Brain microvascular endothelial cell (primary cell): ENCODE measurements around the gene GLOD4.

Experiments used
- DNase-seq: peaks from one replicate; pipeline ENCODE4 v3.0.0-alpha.2; 2020
- H3K27ac ChIP-seq: fragments of 250-450 bp; sonication (Bioruptor Pico); 2 replicates; pipeline ENCODE4 v1.5.1; 2020; ENCODE audit warnings: mild to moderate bottlenecking, moderate library complexity
- H3K27me3 ChIP-seq: fragments of 250-450 bp; sonication (Bioruptor Pico); replicated peaks from 2 replicates; pipeline ENCODE4 v1.5.1; 2020; ENCODE audit warnings: mild to moderate bottlenecking
- H3K36me3 ChIP-seq: fragments of 250-450 bp; sonication (Bioruptor Pico); replicated peaks from 2 replicates; pipeline ENCODE4 v1.5.1; 2020; ENCODE audit warnings: mild to moderate bottlenecking
- H3K4me3 ChIP-seq: 2 replicates; pipeline ENCODE4 v1.5.1; 2011; ENCODE audit warnings: low read depth, mild to moderate bottlenecking, control low read depth, low read length, moderate library complexity
- in situ Hi-C: cut with HindIII; loops from 2 replicates; pipeline ENCODE4 v1.10.0; 2017; ENCODE audit warnings: low sequenced_read_pairs, low pct_ligation_motif_present
- TF ChIP-seq, protein P1 (sequence below): IDR thresholded peaks from 2 replicates; pipeline ENCODE4 v1.5.1; 2011; ENCODE audit warnings: low read depth, mild to moderate bottlenecking, moderate library complexity, low read length, control low read depth, inconsistent platforms; ENCODE audit errors: missing control alignments

The GLOD4 gene

DNA sequence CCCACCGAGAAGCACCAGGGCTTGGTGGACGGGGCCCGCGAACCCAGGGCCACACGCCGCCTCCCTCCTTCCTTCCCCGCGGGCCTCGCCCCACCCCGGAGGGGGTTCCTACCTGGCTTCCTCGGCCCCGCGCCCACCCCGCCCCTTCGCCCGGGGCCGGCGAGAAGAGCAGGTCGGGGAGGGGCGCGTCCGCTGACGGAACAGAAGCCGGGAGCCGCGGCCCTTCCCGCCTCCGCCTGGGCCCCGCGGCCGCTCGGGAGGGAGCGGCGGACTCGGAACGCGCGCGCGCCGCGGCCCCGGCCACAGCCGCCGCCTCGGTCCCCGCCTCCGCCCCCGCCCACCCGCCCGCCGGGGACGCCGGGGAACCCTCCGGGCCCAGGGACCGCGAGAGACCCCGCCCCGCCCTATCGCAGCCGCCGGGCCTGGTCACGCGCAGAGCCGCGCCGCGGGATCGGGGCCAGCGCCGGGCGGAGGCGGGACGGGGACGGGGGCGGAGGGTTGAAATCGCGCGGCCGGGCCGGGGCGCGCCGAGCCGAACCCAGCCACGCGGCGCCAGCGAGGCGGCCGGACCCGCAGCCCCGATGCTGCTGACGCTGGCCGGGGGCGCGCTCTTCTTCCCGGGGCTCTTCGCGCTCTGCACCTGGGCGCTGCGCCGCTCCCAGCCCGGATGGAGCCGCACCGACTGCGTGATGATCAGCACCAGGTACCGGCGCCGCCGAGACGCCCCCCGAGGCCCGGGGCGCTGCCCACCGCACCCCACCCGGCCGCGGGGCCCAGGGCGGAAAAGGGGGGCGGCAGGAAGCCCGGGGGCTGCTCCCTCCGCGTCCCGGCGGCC lies 49.8 kb downstream of the GLOD4 start, which contains the start of gene TLCD3A:
Gene TLCD3A (plus strand): TSS at position 530 of the 835 bp plus-strand sequence. CDS start 52 bp downstream, at position 582.
- TF ChIP-seq, protein P1, sequence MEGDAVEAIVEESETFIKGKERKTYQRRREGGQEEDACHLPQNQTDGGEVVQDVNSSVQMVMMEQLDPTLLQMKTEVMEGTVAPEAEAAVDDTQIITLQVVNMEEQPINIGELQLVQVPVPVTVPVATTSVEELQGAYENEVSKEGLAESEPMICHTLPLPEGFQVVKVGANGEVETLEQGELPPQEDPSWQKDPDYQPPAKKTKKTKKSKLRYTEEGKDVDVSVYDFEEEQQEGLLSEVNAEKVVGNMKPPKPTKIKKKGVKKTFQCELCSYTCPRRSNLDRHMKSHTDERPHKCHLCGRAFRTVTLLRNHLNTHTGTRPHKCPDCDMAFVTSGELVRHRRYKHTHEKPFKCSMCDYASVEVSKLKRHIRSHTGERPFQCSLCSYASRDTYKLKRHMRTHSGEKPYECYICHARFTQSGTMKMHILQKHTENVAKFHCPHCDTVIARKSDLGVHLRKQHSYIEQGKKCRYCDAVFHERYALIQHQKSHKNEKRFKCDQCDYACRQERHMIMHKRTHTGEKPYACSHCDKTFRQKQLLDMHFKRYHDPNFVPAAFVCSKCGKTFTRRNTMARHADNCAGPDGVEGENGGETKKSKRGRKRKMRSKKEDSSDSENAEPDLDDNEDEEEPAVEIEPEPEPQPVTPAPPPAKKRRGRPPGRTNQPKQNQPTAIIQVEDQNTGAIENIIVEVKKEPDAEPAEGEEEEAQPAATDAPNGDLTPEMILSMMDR: no peak
- H3K36me3 ChIP-seq: peaks cover 5% of the 10 kb centered on the region
- H3K4me3 ChIP-seq: peak within 1 kb of the TSS; percentile 63
- peak within 1 kb of the TSS; percentile 81 for H3K27ac ChIP-seq
- in situ Hi-C loops: no loop called here
- H3K27me3 ChIP-seq: no peaks in the 10 kb centered on the region
- DNase-seq: peak; percentile 13

DNA sequence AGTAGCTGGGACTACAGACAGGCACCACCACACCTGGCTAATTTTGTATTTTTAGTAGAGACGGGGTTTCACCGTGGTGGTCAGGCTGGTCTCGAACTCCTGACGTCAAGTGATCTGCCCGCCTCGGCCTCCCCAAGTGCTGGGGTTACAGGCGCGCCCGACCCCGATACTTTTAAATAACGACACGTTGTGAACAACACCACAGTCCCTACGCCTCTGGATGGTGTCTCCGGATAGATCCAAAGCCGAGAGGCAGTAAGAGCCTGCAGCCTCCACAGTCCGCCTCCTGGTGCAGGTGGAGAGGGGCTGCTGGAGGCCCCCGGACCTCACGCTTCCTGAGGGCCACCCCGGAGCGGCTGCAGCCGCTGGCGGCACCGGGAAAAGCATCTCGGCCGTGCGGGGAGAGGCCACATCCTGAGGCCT lies 50.4 kb downstream of the GLOD4 start:
- H3K4me3 ChIP-seq: peak overlapping the region; percentile 63
- DNase-seq: no peak
- no peaks in the 10 kb centered on the region for H3K27me3 ChIP-seq
- TF ChIP-seq, protein P1: no peak
- peak overlapping the region; percentile 33 for H3K27ac ChIP-seq
- H3K36me3 ChIP-seq: peaks cover 5% of the 10 kb centered on the region
- in situ Hi-C loops: no loop called here

DNA sequence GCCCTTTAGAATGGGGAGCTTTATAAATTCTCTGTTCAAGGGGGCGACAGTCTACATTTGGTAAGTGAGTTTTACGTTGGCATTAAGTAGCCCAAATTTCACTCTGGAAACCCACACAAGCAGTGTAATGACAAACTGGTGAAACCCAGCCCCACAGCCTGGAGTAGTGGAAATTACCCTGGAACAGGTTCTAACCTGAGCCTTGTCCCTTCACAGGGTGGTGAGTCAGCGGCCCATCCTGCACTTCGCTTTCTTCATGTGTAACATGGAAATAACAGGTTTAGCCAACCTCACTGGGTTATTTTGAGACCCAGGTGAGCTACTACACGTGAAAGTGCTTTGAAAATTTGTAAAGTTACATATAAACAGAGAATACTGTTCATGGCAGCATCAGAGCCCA lies 53.2 kb downstream of the GLOD4 start:
- no peak overlapping the region for H3K27ac ChIP-seq
- no peak overlapping the region for H3K4me3 ChIP-seq
- in situ Hi-C loops: no loop called here
- no peaks in the 10 kb centered on the region for H3K36me3 ChIP-seq
- DNase-seq: no peak
- TF ChIP-seq, protein P1: no peak
- no peaks in the 10 kb centered on the region for H3K27me3 ChIP-seq

DNA sequence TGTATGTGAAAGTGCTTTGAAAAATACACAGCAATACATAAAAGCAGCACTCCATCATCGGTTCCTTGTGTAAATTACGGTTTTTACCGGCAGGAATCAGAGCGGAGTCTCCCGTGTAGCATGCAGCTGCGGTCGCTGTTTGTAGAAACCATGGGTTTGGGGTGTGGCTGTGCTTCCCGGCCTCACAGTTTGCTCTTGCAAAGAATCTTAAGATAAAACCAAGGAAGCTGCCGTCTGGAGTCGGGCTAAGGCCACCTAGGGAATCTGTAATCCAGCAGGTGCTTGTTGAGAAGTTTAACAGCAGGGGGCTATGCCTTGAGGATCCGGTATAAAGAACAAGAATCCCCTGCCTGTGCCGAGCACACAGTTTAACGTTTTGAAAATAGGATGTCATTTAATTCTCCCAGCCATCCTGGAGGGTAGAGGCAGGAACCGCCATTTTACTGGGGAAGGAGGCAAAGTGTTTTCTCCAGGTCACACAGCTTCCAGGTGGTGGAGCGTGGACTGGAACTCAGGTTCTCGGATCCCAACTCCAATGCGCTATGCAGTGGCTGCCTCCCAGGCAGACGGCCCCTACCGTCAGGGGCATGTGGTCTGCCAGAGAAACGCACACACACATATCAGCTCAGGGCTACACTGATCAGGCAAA lies 55.7 kb downstream of the GLOD4 start:
- no peaks in the 10 kb centered on the region for H3K27me3 ChIP-seq
- TF ChIP-seq, protein P1: no peak
- in situ Hi-C loops: no loop called here
- H3K4me3 ChIP-seq: no peak overlapping the region
- no peaks in the 10 kb centered on the region for H3K36me3 ChIP-seq
- H3K27ac ChIP-seq: no peak overlapping the region
- DNase-seq: no peak

DNA sequence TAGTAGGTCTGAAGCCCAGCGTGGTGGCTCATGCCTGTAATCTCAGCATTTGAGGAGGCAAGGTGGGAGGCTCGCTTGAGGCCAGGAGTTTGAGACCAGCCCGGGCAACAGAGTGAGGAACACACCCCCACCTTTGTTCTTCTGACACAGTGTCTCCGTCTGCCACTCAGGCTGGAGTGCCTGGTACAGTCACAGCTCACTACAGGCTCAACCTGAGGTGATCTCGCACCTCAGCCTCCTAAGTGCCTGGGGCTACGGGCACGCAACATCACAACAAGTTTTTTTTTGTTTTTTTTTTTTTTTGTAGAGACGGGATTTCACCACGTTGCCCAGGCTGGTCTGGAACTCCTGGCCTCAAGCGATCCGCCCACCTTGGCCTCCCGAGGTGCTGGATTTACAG lies 56.3 kb downstream of the GLOD4 start:
- H3K27me3 ChIP-seq: no peaks in the 10 kb centered on the region
- no peak for DNase-seq
- no peaks in the 10 kb centered on the region for H3K36me3 ChIP-seq
- in situ Hi-C loops: no loop called here
- TF ChIP-seq, protein P1: no peak
- H3K27ac ChIP-seq: no peak overlapping the region
- no peak overlapping the region for H3K4me3 ChIP-seq
